GM18508 (cell line): ENCODE measurements around the gene MYO9B.
A peak's percentile ranks its signal among the peaks of the same experiment; 100 is the strongest.

Source experiments
- ATAC-seq: cut with Tn5 transposase; IDR thresholded peaks from one replicate; pipeline ENCODE4 v1.9.1; 2021; ENCODE audit warnings: moderate number of reproducible peaks; ENCODE audit not compliant: insufficient read depth, unreplicated experiment

The MYO9B gene

GRCh38 chr19:17205237-17206140, 129.9 kb downstream of the MYO9B start:
- ATAC-seq, result no peak

GRCh38 chr19:17206736-17207581, 131.4 kb downstream of the MYO9B start:
- ATAC-seq, result no peak

GRCh38 chr19:17209126-17210036, 133.8 kb downstream of the MYO9B start:
- no peak for ATAC-seq

- ATAC-seq, result no peak
Observed at GRCh38 chr19:17210296-17210695, 134.7 kb downstream of the MYO9B start.

GRCh38 chr19:17211547-17212446, 136.2 kb downstream of the MYO9B start:
- no peak for ATAC-seq

GRCh38 chr19:17213334-17213733, 137.8 kb downstream of the MYO9B start:
- no peak for ATAC-seq

GRCh38 chr19:17214508-17215126, 139.0 kb downstream of the MYO9B start:
- ATAC-seq, result no peak

- no peak for ATAC-seq
Observed at GRCh38 chr19:17215127-17215971, 139.8 kb downstream of the MYO9B start, which contains the start of gene USE1. TSS of gene USE1 (plus strand) at chr19:17215357. CDS start at chr19:17215406, 49 bp downstream.

GRCh38 chr19:17216058-17216670, 140.6 kb downstream of the MYO9B start:
- ATAC-seq, result no peak

- ATAC-seq, result no peak
Observed at GRCh38 chr19:17219286-17219685, 143.7 kb downstream of the MYO9B start.

- ATAC-seq, result no peak
Observed at GRCh38 chr19:17220207-17220758, 144.7 kb downstream of the MYO9B start.

GRCh38 chr19:17225053-17225452, 149.5 kb downstream of the MYO9B start:
- ATAC-seq, result no peak

- ATAC-seq, result peak; percentile 68
Observed at GRCh38 chr19:17226002-17226933, 150.7 kb downstream of the MYO9B start, which contains the start of gene OCEL1. TSS of gene OCEL1 (plus strand) at chr19:17226226. CDS start at chr19:17226248, 22 bp downstream.

GRCh38 chr19:17227798-17228367, 152.3 kb downstream of the MYO9B start:
- no peak for ATAC-seq

GRCh38 chr19:17229890-17230289, 154.3 kb downstream of the MYO9B start:
- no peak for ATAC-seq

GRCh38 chr19:17232258-17232657, 156.7 kb downstream of the MYO9B start:
- no peak for ATAC-seq
